K562 (cell line): ENCODE measurements around the gene ATOH8. TPM values are rescaled to one million over a fixed set of nuclear protein-coding genes. Genes with fewer than 3 reads are reported as not detected.

Experiments used
- DIDO1 ChIP-seq: fragments of 450-650 bp; IDR thresholded peaks from 2 replicates; pipeline ENCODE4 v1.6.1; 2016; ENCODE audit warnings: low read depth, missing biosample characterization, missing genetic modification characterization
- DNMT1 ChIP-seq: fragments of 450-650 bp; IDR thresholded peaks from 2 replicates; pipeline ENCODE4 v1.6.1; 2016; ENCODE audit warnings: antibody characterized with exemption, mild to moderate bottlenecking
- polyA plus RNA-seq, 8 experiments: library from polyadenylated mRNA; depleted of rRNA in 4 of 8; stranded (reverse) in 5 of 8; unstranded in 3 of 8; fragments of >200 nt; fragmentation: Nextera tagmentation in 2 of 8; fragmentation: Illumina TruSeq in 1 of 8; extraction: Ambion mirVana in 2 of 8; extraction: Trizol in 1 of 8; gene quantifications; 2 replicates each; pipeline versions ENCODE4 v1.2.1 to v1.2.3, GENCODE V29; 2011 to 2014; ENCODE audit warnings: inconsistent platforms in 1 of 8, missing spikeins in 1 of 8
- total RNA-seq, 7 experiments: library from RNA; depleted of rRNA in 6 of 7; stranded (reverse); fragments of >200 nt in 6 of 7; fragmentation: Illumina TruSeq in 2 of 7; extraction: Trizol in 2 of 7; gene quantifications; 2 replicates each; pipeline versions ENCODE4 v1.2.1 to v1.2.3, GENCODE V29; 2011 to 2021; ENCODE audit warnings: low replicate concordance in 1 of 7
- TF ChIP-seq, protein P1 (sequence below), 2 experiments: fragments of 450-650 bp; IDR thresholded peaks; 2 replicates each; pipeline ENCODE4 v1.6.1; 2016; ENCODE audit warnings: mild to moderate bottlenecking in 2 of 2, borderline replicate concordance in 1 of 2, low read depth in 1 of 2, moderate library complexity in 1 of 2

ATOH8 gene
- total and polyA plus RNA-seq, 9 of the 15 experiments (the other 6 are each of a cell fraction or from before 2014, with no cell fraction given) = not detected

DNA sequence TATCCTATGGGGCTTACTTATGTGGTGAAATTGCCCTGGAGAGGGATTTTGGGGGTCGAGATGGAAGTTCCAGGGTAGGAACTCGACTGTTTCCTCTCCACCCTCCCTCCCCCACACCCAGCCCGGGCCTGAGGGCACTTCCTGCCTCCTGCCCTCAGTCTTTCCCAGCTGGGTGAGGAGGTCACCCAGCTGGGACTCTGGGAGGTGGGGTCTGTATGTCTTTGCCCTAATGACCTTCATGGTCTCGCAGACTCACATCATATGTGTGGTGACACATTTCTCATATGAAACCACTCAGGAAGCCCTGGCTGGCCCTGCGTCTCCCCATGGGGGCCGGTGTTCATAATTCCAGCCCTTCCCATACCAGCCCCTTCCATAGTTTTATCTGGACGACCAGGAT is 12.4 kb downstream of the ATOH8 start (continued):
- TF ChIP-seq, protein P1, sequence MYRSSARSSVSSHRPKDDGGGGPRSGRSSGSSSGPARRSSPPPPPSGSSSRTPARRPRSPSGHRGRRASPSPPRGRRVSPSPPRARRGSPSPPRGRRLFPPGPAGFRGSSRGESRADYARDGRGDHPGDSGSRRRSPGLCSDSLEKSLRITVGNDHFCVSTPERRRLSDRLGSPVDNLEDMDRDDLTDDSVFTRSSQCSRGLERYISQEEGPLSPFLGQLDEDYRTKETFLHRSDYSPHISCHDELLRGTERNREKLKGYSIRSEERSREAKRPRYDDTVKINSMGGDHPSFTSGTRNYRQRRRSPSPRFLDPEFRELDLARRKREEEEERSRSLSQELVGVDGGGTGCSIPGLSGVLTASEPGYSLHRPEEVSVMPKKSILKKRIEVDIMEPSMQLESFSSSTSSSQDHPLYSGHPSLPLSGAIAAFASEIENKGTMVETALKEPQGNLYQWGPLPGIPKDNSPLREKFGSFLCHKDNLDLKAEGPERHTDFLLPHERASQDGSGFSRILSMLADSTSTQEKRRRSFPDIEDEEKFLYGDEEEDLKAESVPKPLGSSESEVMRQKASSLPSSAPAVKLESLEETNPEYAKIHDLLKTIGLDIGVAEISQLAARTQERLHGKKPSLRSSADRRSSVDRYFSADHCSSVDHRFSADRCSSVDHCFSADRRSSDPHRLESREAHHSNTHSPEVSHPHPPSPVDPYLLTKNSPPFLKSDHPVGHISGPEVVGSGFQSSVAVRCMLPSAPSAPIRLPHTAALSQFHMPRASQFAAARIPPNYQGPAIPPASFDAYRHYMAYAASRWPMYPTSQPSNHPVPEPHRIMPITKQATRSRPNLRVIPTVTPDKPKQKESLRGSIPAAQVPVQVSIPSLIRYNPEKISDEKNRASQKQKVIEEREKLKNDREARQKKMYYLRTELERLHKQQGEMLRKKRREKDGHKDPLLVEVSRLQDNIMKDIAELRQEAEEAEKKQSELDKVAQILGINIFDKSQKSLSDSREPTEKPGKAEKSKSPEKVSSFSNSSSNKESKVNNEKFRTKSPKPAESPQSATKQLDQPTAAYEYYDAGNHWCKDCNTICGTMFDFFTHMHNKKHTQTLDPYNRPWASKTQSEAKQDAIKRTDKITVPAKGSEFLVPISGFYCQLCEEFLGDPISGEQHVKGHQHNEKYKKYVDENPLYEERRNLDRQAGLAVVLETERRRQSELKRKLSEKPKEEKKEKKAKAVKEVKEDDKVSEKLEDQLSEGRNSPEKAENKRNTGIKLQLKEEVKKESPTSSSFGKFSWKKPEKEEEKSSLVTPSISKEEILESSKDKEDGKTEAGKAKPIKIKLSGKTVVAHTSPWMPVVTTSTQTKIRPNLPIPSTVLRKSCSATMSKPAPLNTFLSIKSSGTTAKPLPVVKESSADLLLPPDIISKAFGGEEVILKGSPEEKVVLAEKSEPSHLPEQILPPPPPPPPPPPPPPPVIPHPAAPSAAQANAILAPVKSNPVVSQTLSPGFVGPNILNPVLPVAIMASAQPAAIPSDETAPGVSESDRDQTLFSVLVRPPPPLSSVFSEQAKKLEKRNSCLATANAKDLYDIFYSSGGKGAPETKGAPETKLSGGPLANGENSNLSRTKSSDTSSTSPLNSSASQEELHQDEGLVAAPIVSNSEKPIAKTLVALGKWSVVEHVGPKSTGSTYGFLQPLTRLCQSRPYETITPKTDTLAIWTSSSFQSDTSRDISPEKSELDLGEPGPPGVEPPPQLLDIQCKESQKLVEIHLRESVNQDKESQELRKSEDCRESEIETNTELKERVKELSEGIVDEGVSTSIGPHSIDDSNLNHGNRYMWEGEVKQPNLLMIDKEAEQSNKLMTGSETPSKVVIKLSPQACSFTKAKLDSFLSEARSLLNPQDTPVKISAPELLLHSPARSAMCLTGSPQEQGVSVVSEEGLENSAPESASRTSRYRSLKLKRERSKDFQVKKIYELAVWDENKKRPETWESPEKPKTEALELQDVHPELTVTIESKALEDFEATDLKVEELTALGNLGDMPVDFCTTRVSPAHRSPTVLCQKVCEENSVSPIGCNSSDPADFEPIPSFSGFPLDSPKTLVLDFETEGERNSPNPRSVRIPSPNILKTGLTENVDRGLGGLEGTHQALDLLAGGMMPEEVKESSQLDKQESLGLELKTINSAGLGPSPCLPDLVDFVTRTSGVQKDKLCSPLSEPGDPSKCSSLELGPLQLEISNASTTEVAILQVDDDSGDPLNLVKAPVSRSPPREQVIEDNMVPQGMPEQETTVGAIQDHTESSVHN (IDR thresholded peaks at IDR 0.05; ENCODE audit: borderline replicate concordance in 1 of 2, low read depth in 1 of 2) = no peak
- TF ChIP-seq DIDO1 (tag) = no peak
- TF ChIP-seq DNMT1 = no peak
